ENCODE measurements around the gene AMZ2. TPM values are rescaled to one million over a fixed set of nuclear protein-coding genes. Genes with fewer than 3 reads are reported as not detected.
"Not testable (repeated sequence)": the region's sequence is repeated elsewhere in the genome, so short reads cannot be mapped to it uniquely, and the experiment has no call there.

The AMZ2 gene
- total and polyA plus RNA-seq, 7 donors: 31.1 to 121 (median 75.3) TPM

GRCh38 chr17:68219429-68219828 is 28.4 kb upstream of the AMZ2 start:
- H3K36me3 ChIP-seq (ENCODE audit: insufficient read depth in 1 of 2, low read depth in 1 of 2); ATAC-seq; intact Hi-C loops (cut with DNase I); H3K4me1 ChIP-seq; H3K9me3 ChIP-seq; H3K4me3 ChIP-seq; H3K27me3 ChIP-seq (ENCODE audit: insufficient read depth in 3 of 3, low read length in 2 of 3); H3K27ac ChIP-seq; DNase-seq: not testable (repeated sequence)
- 98% methylated on average over 5 of the region's 5 CpGs for WGBS, 3 donors

- H3K9me3 ChIP-seq; H3K27me3 ChIP-seq (ENCODE audit: insufficient read depth in 3 of 3, low read length in 2 of 3); H3K27ac ChIP-seq; H3K4me3 ChIP-seq; H3K4me1 ChIP-seq; intact Hi-C loops (cut with DNase I); ATAC-seq; H3K36me3 ChIP-seq (ENCODE audit: insufficient read depth in 1 of 2, low read depth in 1 of 2); DNase-seq: not testable (repeated sequence)
- WGBS, 3 donors: 98 to 100% (median 100%) methylated on average over 1 to 2 of the region's 2 CpGs
Measured at GRCh38 chr17:68220186-68220585, 27.7 kb upstream of the AMZ2 start.

GRCh38 chr17:68220786-68221185 is 27.1 kb upstream of the AMZ2 start:
- H3K27me3 ChIP-seq (ENCODE audit: insufficient read depth in 3 of 3, low read length in 2 of 3); H3K36me3 ChIP-seq (ENCODE audit: insufficient read depth in 1 of 2, low read depth in 1 of 2); ATAC-seq; H3K4me1 ChIP-seq; DNase-seq; H3K4me3 ChIP-seq; H3K9me3 ChIP-seq; intact Hi-C loops (cut with DNase I); H3K27ac ChIP-seq: not testable (repeated sequence)
- 92 to 98% (median 97%) methylated on average over 12 of the region's 12 CpGs for WGBS, 3 donors

- Histone ChIP-seq H3K36me3 (ENCODE audit: insufficient read depth in 1 of 2, low read depth in 1 of 2) (no peaks in the 10 kb centered on the region), H3K9me3 (no peaks in the 10 kb centered on the region), H3K4me1 (no peaks in the 10 kb centered on the region), H3K4me3 (no peak overlapping the region), H3K27ac (no peak overlapping the region), H3K27me3 (ENCODE audit: insufficient read depth in 3 of 3, low read length in 2 of 3) (no peaks in the 10 kb centered on the region)
- WGBS, 3 donors: 86 to 89% (median 89%) methylated on average over 4 of the region's 4 CpGs
- intact Hi-C loops (cut with DNase I): no loop called here
- ATAC-seq: no peak
- DNase-seq: no peak
- TF ChIP-seq CTCF (IDR thresholded peaks at IDR 0.05): no peak
Measured at GRCh38 chr17:68221786-68222185, 26.1 kb upstream of the AMZ2 start.

GRCh38 chr17:68222606-68223005 is 25.2 kb upstream of the AMZ2 start:
- intact Hi-C loops (cut with DNase I): no loop called here
- no peak for TF ChIP-seq CTCF (IDR thresholded peaks at IDR 0.05)
- Histone ChIP-seq H3K9me3 (no peaks in the 10 kb centered on the region), H3K27me3 (ENCODE audit: insufficient read depth in 3 of 3, low read length in 2 of 3) (no peaks in the 10 kb centered on the region), H3K27ac (no peak overlapping the region), H3K4me1 (no peaks in the 10 kb centered on the region), H3K4me3 (no peak overlapping the region), H3K36me3 (ENCODE audit: insufficient read depth in 1 of 2, low read depth in 1 of 2) (no peaks in the 10 kb centered on the region)
- ATAC-seq: no peak
- DNase-seq: no peak
- 81 to 93% (median 84%) methylated on average over 8 of the region's 8 CpGs for WGBS, 3 donors

GRCh38 chr17:68225055-68225454 is 22.8 kb upstream of the AMZ2 start:
- ATAC-seq; H3K27ac ChIP-seq; H3K36me3 ChIP-seq (ENCODE audit: insufficient read depth in 1 of 2, low read depth in 1 of 2); DNase-seq; intact Hi-C loops (cut with DNase I); H3K9me3 ChIP-seq; H3K4me3 ChIP-seq; H3K4me1 ChIP-seq; H3K27me3 ChIP-seq (ENCODE audit: insufficient read depth in 3 of 3, low read length in 2 of 3): not testable (repeated sequence)
- 78 to 80% (median 79%) methylated on average over 3 to 4 of the region's 4 CpGs for WGBS, 3 donors

- H3K36me3 ChIP-seq (ENCODE audit: insufficient read depth in 1 of 2, low read depth in 1 of 2); DNase-seq; H3K4me1 ChIP-seq; H3K27ac ChIP-seq; intact Hi-C loops (cut with DNase I); H3K4me3 ChIP-seq; ATAC-seq; H3K9me3 ChIP-seq; H3K27me3 ChIP-seq (ENCODE audit: insufficient read depth in 3 of 3, low read length in 2 of 3): not testable (repeated sequence)
- 83 to 87% (median 86%) methylated on average over 9 of the region's 9 CpGs for WGBS, 3 donors
Measured at GRCh38 chr17:68228039-68228680, 19.7 kb upstream of the AMZ2 start.
